CD14-positive monocyte (primary cell): ENCODE measurements around the gene TRIM50. TPM values are rescaled to one million over a fixed set of nuclear protein-coding genes. Genes with fewer than 3 reads are reported as not detected.

Experiments
- DNase-seq, 3 donors: peaks; one replicate each; pipeline ENCODE4 v3.0.0-alpha.2; 2011 to 2022
- H2AFZ ChIP-seq: 2 replicates; pipeline ENCODE4 v1.6.0; 2012; ENCODE audit warnings: mild to moderate bottlenecking, low read depth, low read length, inconsistent platforms; ENCODE audit not compliant: insufficient read depth, poor library complexity, severe bottlenecking
- H3K27ac ChIP-seq, 2 donors: 1 replicate in 1 of 2; 2 replicates in 1 of 2; pipeline ENCODE4 v1.5.1; 2012 to 2013; ENCODE audit warnings: low read length in 2 of 2, control low read depth in 1 of 2, inconsistent platforms in 1 of 2, low read depth in 1 of 2, mild to moderate bottlenecking in 1 of 2
- H3K27me3 ChIP-seq, 2 donors: one replicate each; pipeline versions ENCODE4 v1.6.0 to v1.6.1; 2011 to 2013; ENCODE audit warnings: low read length in 2 of 2; ENCODE audit not compliant: control insufficient read depth in 2 of 2, insufficient read depth in 2 of 2
- H3K36me3 ChIP-seq, 2 donors: replicated peaks in 1 of 2; 1 replicate in 1 of 2; 2 replicates in 1 of 2; pipeline versions ENCODE4 v1.5.1 to v1.6.1; 2012 to 2013; ENCODE audit warnings: low read length in 2 of 2, control low read depth in 1 of 2, inconsistent platforms in 1 of 2, mild to moderate bottlenecking in 1 of 2; ENCODE audit not compliant: insufficient read depth in 2 of 2, control insufficient read depth in 1 of 2
- H3K4me1 ChIP-seq, 2 donors: 1 replicate in 1 of 2; 2 replicates in 1 of 2; pipeline versions ENCODE4 v1.5.1 to v1.6.1; 2012 to 2013; ENCODE audit warnings: low read length in 2 of 2, control low read depth in 1 of 2, inconsistent platforms in 1 of 2, mild to moderate bottlenecking in 1 of 2, moderate library complexity in 1 of 2; ENCODE audit not compliant: insufficient read depth in 2 of 2, control insufficient read depth in 1 of 2
- H3K4me2 ChIP-seq: replicated peaks from 2 replicates; pipeline ENCODE3; 2012; ENCODE audit warnings: low read length, moderate library complexity, mild to moderate bottlenecking; ENCODE audit not compliant: poor library complexity, severe bottlenecking; ENCODE audit errors: extremely low read depth
- H3K4me3 ChIP-seq, 3 experiments: fragments of 200-600 bp in 1 of 3; sonication (generic) in 1 of 3; replicated peaks in 1 of 3; 1 replicate in 2 of 3; 2 replicates in 1 of 3; pipeline ENCODE4 v1.5.1; 2011 to 2013; ENCODE audit warnings: low read length in 3 of 3, mild to moderate bottlenecking in 3 of 3, control low read depth in 2 of 3, low read depth in 2 of 3, inconsistent platforms in 1 of 3, moderate library complexity in 1 of 3
- H3K79me2 ChIP-seq: 2 replicates; pipeline ENCODE4 v1.6.0; 2012; ENCODE audit warnings: mild to moderate bottlenecking, control low read depth, inconsistent platforms, low read length, moderate library complexity; ENCODE audit not compliant: insufficient read depth
- H3K9ac ChIP-seq: 2 replicates; pipeline ENCODE4 v1.6.0; 2017; ENCODE audit warnings: low read length, mild to moderate bottlenecking; ENCODE audit not compliant: insufficient read depth, poor library complexity, severe bottlenecking
- H3K9me3 ChIP-seq, 2 donors: replicated peaks in 1 of 2; 1 replicate in 1 of 2; 2 replicates in 1 of 2; pipeline versions ENCODE4 v1.5.1 to v1.6.1; 2012 to 2013; ENCODE audit warnings: low read length in 2 of 2, control low read depth in 1 of 2; ENCODE audit not compliant: control insufficient read depth in 1 of 2, insufficient read depth in 1 of 2
- H4K20me1 ChIP-seq: 2 replicates; pipeline ENCODE4 v1.6.0; 2012; ENCODE audit warnings: mild to moderate bottlenecking, low read length, control low read depth, moderate library complexity; ENCODE audit not compliant: insufficient read depth
- H3K27ac Mint-ChIP-seq, 7 donors: one replicate each; pipeline ENCODE4 v1.8.0; 2020; ENCODE audit warnings: mild to moderate bottlenecking in 7 of 7, mixed read lengths in 7 of 7, moderate library complexity in 6 of 7, inconsistent platforms in 2 of 7
- H3K27me3 Mint-ChIP-seq, 3 donors: one replicate each; pipeline ENCODE4 v1.8.0; 2021 to 2022; ENCODE audit warnings: low read depth in 3 of 3, mild to moderate bottlenecking in 3 of 3, mixed read lengths in 3 of 3, moderate library complexity in 3 of 3, inconsistent platforms in 1 of 3
- H3K36me3 Mint-ChIP-seq, 2 donors: one replicate each; pipeline ENCODE4 v1.8.0; 2020; ENCODE audit warnings: mixed read lengths in 2 of 2, inconsistent platforms in 1 of 2, mild to moderate bottlenecking in 1 of 2
- H3K4me1 Mint-ChIP-seq: one replicate; pipeline ENCODE4 v1.8.0; 2020; ENCODE audit warnings: mild to moderate bottlenecking, mixed read lengths
- H3K4me3 Mint-ChIP-seq, 2 donors: one replicate each; pipeline ENCODE4 v1.8.0; 2020; ENCODE audit warnings: mild to moderate bottlenecking in 2 of 2, mixed read lengths in 2 of 2, moderate library complexity in 1 of 2
- H3K9me3 Mint-ChIP-seq, 7 donors: one replicate each; pipeline ENCODE4 v1.8.0; 2020 to 2022; ENCODE audit warnings: mixed read lengths in 7 of 7, mild to moderate bottlenecking in 6 of 7, moderate library complexity in 6 of 7, inconsistent platforms in 2 of 7
- WGBS: methylation state at CpG from one replicate; pipeline ENCODE4 v1.1.5; 2013; ENCODE audit warnings: missing lambda C conversion rate; ENCODE audit not compliant: insufficient coverage; 5-methylcytosine and 5-hydroxymethylcytosine counted together
- intact Hi-C, 2 donors: fragments of 100-400 bp; cut with micrococcal nuclease; formaldehyde crosslinking; loops; one replicate each; pipeline versions ENCODE4 v1.15.0 to v1.15.1; 2023
- polyA plus RNA-seq, 3 donors: library from polyadenylated mRNA; depleted of rRNA in 1 of 3; unstranded in 2 of 3; stranded (reverse) in 1 of 3; fragments of 300-500 nt in 2 of 3; fragments of >200 nt in 1 of 3; fragmentation: Illumina TruSeq in 2 of 3; gene quantifications; 1 replicate in 2 of 3; 2 replicates in 1 of 3; pipeline ENCODE4 v1.2.3, GENCODE V29; 2012 to 2021
- TF ChIP-seq, protein P1 (sequence below): fragments of 200-600 bp; IDR thresholded peaks from one replicate; pipeline ENCODE4 v1.8.0; 2022; ENCODE audit warnings: antibody characterized with exemption, mild to moderate bottlenecking

Gene TRIM50
- polyA plus RNA-seq, 3 donors = not detected

DNA sequence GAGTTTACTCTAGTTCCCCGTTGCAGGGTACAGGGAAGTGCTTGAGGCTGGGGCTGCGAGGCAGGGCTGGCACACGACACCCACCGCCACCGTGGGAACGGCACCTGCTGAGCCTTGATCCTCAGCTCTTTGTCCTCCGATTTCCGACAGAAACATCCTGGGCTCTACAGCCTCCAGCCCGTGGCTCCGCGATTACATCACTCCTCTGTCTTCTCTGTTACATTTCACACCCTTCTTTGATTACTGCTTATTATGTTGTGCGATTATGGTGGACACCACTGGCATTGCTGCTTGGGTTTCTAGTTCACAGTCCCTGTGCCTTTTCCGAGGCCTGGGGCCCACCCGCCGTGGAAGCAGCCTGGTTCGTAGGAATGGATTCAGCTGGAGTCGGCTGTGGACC lies 26.9 kb upstream of the TRIM50 start:
- Mint-ChIP-seq H3K27ac (peak overlapping the region in 1 of 7 donors; percentile 16), H3K4me1 (peaks cover 15% of the 10 kb centered on the region)
- no peak for DNase-seq

DNA sequence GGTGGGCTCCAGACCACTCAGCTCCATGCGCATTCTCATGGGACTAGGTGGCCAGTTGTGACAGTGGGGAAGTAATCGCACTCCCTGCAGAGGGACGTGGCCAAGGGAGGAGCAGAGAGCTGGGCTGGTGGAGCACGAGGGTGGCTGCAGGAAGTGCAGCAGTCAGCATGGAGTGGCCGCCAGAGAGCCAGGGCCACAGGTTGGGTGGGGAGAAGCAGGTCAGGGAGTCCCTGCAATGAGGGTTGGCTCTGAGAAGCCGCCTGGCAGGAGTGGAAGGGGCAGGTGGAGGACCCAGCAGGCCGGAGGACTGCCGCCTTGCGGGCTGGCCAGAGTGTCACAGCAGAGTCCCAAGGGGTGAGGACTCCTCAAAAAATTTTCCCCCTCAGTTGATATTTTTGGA lies 26.3 kb upstream of the TRIM50 start:
- Histone ChIP-seq H3K27me3 (no peaks in the 10 kb centered on the region), H3K36me3 (no peaks in the 10 kb centered on the region), H3K79me2 (no peaks in the 10 kb centered on the region), H3K9ac (no peak overlapping the region), H3K4me3 (no peak overlapping the region), H3K9me3 (peaks cover 0 to 8% of the 10 kb centered on the region in 2 donors), H3K27ac (no peak overlapping the region), H2AFZ (no peak overlapping the region), H4K20me1 (no peaks in the 10 kb centered on the region), H3K4me2 (no peak overlapping the region), H3K4me1 (peaks cover 9 to 15% of the 10 kb centered on the region in 2 donors)
- WGBS = 85% methylated on average over 5 of the region's 9 CpGs
- Mint-ChIP-seq H3K36me3 (no peaks in the 10 kb centered on the region), H3K27ac (peak overlapping the region in 1 of 7 donors; percentile 72), H3K27me3 (peaks cover 3 to 6% (median 5%) of the 10 kb centered on the region in 3 donors), H3K9me3 (peaks cover 6 to 12% (median 8%) of the 10 kb centered on the region in 7 donors), H3K4me1 (peaks cover 15% of the 10 kb centered on the region), H3K4me3 (no peak overlapping the region)
- TF ChIP-seq, protein P1, sequence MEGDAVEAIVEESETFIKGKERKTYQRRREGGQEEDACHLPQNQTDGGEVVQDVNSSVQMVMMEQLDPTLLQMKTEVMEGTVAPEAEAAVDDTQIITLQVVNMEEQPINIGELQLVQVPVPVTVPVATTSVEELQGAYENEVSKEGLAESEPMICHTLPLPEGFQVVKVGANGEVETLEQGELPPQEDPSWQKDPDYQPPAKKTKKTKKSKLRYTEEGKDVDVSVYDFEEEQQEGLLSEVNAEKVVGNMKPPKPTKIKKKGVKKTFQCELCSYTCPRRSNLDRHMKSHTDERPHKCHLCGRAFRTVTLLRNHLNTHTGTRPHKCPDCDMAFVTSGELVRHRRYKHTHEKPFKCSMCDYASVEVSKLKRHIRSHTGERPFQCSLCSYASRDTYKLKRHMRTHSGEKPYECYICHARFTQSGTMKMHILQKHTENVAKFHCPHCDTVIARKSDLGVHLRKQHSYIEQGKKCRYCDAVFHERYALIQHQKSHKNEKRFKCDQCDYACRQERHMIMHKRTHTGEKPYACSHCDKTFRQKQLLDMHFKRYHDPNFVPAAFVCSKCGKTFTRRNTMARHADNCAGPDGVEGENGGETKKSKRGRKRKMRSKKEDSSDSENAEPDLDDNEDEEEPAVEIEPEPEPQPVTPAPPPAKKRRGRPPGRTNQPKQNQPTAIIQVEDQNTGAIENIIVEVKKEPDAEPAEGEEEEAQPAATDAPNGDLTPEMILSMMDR = no peak
- DNase-seq = no peak
- intact Hi-C loops = no loop called here

More for the DNA sequence above, 26.9 kb upstream of the TRIM50 start:
- TF ChIP-seq, protein P1 = no peak
- Histone ChIP-seq H3K4me1 (peaks cover 9 to 15% of the 10 kb centered on the region in 2 donors), H3K4me3 (no peak overlapping the region), H3K27ac (no peak overlapping the region), H3K4me2 (no peak overlapping the region), H2AFZ (no peak overlapping the region), H4K20me1 (no peaks in the 10 kb centered on the region), H3K9me3 (peaks cover 0 to 8% of the 10 kb centered on the region in 2 donors), H3K79me2 (no peaks in the 10 kb centered on the region), H3K27me3 (no peaks in the 10 kb centered on the region), H3K9ac (no peak overlapping the region), H3K36me3 (no peaks in the 10 kb centered on the region)
- Mint-ChIP-seq H3K9me3 (peaks cover 6 to 12% (median 8%) of the 10 kb centered on the region in 7 donors), H3K4me3 (no peak overlapping the region), H3K27me3 (peaks cover 4 to 6% (median 5%) of the 10 kb centered on the region in 3 donors), H3K36me3 (no peaks in the 10 kb centered on the region)
- intact Hi-C loops = no loop called here
- 94% methylated on average over 17 of the region's 17 CpGs for WGBS
